ENCODE results near the gene GABBR1.

DNA sequence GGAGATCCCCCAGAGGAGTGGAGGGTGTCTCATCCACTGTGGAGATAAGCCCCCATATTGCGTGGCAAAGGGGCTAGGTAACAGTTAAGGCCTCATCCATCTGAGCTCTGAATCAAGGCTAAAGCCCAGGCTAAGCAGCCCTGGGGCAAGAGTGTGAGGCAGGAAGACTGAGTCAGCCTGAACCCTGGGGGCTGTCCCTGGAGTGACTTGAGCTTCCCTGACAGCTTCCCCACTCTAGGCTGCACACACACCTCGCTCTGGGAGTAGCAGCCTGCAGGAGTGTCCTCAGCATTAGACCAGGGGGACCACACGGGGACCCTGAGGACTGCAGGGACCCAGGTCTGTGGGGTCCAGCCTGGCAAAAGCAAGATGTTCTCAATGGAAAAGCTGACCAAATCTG lies 101.3 kb downstream of the GABBR1 start:
- TF ChIP-seq, protein P1, sequence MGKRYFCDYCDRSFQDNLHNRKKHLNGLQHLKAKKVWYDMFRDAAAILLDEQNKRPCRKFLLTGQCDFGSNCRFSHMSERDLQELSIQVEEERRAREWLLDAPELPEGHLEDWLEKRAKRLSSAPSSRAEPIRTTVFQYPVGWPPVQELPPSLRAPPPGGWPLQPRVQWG (CRISPR knock-in tag; IDR thresholded peaks at IDR 0.05; ENCODE audit: borderline replicate concordance, low read depth) = no peak
- TF ChIP-seq ADNP (CRISPR knock-in tag; IDR thresholded peaks at IDR 0.05) (no peak), ZNF549 (CRISPR knock-in tag; IDR thresholded peaks at IDR 0.05) (no peak)
